ENCODE data around the gene SF3A2.

The SF3A2 gene

DNA sequence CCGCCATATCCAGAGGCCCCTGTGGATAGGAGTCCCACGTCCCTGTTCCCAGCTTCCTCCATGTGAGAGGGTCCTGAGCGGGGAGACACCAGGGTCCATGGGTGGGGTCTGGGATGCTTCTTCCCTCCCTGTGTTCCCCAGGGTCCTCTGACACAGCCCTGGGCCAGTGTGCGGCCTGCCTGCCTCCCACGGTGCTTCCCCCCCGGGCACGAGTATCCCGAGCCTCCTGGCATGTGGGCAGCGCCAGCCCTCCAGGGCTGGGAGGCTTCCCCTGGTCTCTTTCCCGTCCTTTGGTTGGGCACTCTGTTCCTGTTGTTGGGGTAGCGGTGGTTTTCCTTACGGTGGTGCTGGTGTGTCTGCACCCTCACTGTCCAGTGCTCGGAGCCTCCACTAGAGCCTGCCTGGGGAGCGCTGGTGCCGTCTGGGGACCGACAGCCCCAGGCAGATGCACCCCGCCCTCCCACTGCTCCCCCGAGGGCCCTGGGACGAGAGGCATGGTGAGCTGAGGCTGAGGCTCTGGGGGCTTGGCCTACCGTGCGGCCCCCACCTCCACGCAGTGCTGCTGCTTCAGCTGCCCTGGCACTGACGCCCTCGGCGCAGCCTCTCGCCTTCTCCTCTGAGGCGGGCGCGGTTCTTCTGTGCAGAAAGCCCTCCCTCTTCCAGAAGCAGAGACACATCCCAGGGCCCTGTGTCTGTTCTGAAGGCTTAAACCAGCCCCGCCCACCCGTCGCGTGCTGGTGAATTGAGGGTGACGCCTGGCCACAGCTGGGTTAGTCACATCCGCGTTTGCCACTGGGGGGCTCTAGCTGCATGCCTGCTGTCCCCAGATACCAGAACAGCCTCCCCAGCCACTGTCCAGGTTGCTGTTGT, 28.4 kb upstream of the SF3A2 start:
- DNase-seq: peak; percentile 26

DNA sequence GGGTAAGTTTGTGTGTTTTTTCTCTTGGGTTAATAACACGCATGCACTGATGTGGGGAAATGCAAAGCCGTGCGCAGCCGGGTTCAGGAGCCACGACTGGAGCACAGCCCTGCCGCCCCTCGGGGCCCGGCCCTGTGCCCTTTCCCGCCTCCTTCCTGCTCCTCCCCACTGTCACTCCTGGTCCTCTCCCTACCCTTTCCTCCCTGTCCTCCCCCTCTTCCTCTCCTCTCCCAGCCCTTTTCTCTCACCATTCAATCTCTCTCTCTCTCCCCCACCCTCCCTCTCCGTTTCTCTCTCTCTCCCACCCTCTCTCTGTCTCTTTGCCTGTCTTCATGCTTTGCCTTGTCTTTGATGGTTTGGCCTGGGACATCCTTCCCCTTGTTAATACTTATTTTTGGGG, 27.6 kb upstream of the SF3A2 start:
- no peak for DNase-seq

DNA sequence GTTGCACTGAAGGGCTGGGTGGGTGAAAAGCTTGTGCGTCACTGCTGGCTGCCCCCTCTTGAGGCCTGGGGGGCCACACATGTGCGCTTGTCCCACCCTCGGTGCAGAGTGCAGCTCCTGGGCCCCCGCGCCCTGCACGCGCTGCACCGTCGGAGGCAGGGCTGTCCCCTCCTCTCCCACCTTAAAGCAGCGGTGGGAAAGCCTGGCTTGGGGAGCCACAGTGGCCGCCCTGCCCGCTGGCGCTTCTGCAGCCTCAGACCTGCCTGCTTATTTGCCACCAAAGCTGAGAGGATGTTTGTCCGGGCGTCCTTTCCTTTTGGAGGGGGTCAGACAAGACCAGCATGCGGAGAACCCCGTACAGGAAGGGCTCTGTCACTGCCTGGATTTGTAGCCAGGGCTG, 27.2 kb upstream of the SF3A2 start:
- DNase-seq: no peak

GRCh38 chr19:2210206-2210605, 26.4 kb upstream of the SF3A2 start:
- DNase-seq: no peak

- no peak for DNase-seq
Measured at GRCh38 chr19:2210987-2211740, 25.5 kb upstream of the SF3A2 start.

DNA sequence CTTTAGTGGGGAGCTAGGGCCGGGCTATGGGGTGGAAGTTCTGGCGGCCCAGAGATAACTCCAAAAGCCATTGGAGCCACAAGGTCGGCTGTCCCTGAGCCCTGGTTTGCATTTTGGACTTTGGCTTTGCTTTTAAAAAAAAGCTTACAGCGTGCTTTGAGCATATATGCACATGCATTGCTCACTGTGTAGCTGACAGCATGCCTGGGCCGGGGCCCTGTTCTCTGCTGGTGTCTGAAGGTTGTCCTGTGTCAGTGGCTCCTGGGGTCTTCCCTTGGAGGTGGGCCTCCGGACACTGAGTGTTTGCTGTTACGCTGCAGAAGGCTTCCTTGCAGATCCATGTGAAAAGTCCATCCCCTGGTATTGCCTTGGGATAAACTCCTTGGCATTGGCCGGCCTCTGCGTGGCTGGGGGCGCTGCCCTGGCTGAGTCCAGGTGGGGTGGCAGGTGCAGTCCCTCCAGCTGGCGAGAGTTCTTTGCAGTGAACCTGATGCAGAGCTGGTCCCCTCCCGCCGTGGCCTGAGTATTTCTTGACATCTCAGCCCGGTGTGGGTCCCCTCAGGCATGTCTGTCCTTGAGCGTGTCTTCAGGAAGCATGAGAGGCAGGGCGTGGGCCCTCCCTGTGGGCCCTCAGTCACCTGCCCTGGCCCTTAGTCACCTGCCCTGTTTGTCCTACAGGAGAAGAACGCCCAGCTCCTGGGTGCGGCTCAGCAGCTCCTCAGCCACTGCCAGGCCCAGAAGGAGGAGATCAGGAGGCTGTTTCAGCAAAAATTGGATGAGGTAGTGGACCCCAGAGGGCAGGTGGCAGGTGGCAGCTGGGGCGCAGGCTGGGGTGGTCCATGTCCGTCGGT, 23.5 kb upstream of the SF3A2 start:
- no peak for DNase-seq

GRCh38 chr19:2213799-2214198, 22.8 kb upstream of the SF3A2 start:
- no peak for DNase-seq

DNA sequence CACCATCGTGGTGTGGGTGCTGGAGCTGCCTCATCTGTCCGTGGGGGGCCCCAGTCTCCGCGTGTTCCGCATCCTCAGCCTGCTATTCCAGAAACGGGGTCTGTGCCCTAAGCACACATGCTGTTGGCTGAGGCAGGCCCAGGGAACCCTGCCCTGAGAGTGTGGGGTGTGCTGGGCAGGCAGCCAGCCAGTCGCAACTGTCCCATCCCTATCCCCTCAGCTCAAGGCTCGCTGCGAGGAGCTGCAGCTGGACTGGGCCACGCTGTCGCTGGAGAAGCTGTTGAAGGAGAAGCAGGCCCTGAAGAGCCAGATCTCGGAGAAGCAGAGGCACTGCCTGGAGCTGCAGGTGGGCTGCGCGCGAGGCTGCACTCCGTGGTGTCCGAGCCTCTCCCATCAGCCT, 22.4 kb upstream of the SF3A2 start:
- no peak for DNase-seq

DNA sequence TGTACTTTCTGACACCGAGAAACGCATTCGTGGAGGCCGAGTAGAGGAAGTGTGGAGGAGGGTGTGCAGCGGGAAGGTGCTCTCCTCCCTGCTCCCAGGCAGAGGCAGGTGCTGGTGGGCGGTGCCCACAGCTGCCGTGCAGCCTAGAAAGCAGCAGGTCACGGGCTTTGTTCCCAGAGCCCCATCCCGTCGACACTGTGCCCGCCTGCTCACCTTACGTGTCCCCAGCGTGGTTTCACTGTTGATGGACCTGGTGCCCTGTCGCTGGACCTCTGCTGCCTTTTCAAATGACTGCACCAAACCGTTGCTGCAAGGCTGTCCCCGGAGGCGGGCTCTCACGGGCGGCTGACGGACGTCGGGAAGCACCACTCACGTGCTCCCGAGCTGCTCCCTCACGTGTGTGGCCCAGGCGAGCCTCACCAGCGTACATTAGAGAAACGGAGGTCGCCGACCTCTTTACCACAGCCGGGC, 21.3 kb upstream of the SF3A2 start:
- DNase-seq: peak; percentile 49

- no peak for DNase-seq
Measured at GRCh38 chr19:2216361-2217225, 20.0 kb upstream of the SF3A2 start.

- no peak for DNase-seq
Measured at GRCh38 chr19:2217591-2217990, 19.0 kb upstream of the SF3A2 start.

GRCh38 chr19:2219726-2220125, 16.9 kb upstream of the SF3A2 start:
- no peak for DNase-seq

GRCh38 chr19:2221250-2221831, 15.3 kb upstream of the SF3A2 start:
- no peak for DNase-seq

GRCh38 chr19:2221918-2222317, 14.7 kb upstream of the SF3A2 start:
- no peak for DNase-seq

GRCh38 chr19:2223391-2223790, 13.2 kb upstream of the SF3A2 start:
- no peak for DNase-seq

- peak; percentile 39 for DNase-seq
Measured at GRCh38 chr19:2223959-2224358, 12.7 kb upstream of the SF3A2 start.

GRCh38 chr19:2224754-2225349, 11.8 kb upstream of the SF3A2 start:
- no peak for DNase-seq

GRCh38 chr19:2225415-2226050, 11.1 kb upstream of the SF3A2 start:
- no peak for DNase-seq

DNA sequence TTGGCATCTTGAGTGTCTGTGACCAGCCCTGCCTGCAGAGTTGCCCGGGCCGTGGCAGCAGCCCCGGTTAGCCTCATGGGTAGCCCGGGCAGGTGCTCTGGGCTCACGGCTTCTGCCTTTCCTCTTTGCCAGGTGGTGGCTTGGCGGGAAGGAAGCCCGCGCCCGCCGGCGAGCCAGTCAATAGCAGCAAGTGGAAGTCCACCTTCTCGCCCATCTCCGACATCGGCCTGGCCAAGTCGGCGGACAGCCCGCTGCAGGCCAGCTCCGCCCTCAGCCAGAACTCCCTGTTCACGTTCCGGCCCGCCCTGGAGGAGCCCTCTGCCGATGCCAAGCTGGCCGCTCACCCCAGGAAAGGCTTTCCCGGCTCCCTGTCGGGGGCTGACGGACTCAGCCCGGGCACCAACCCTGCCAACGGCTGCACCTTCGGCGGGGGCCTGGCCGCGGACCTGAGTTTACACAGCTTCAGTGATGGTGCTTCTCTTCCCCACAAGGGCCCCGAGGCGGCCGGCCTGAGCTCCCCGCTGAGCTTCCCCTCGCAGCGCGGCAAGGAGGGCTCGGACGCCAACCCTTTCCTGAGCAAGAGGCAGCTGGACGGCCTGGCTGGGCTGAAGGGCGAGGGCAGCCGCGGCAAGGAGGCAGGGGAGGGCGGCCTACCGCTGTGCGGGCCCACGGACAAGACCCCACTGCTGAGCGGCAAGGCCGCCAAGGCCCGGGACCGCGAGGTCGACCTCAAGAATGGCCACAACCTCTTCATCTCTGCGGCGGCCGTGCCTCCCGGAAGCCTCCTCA, 10.4 kb upstream of the SF3A2 start:
- no peak for DNase-seq

GRCh38 chr19:2226840-2227360, 9.7 kb upstream of the SF3A2 start:
- no peak for DNase-seq
